Loucy (cell line): ENCODE data around the gene PDE9A.

Experiments
- H2AFZ ChIP-seq: fragments of 200-600 bp; sonication (generic); 2 replicates; pipeline ENCODE4 v1.6.0; 2016; ENCODE audit warnings: antibody characterized with exemption, mild to moderate bottlenecking, low read length, moderate library complexity
- H3F3A ChIP-seq: fragments of 200-600 bp; 2 replicates; pipeline ENCODE4 v1.6.0; 2016; ENCODE audit warnings: antibody characterized with exemption, low read depth, mild to moderate bottlenecking
- H3K27me3 ChIP-seq: fragments of 200-600 bp; sonication (generic); 2 replicates; pipeline ENCODE4 v1.6.1; 2014; ENCODE audit warnings: low read length, mild to moderate bottlenecking; ENCODE audit not compliant: insufficient read depth, poor library complexity, severe bottlenecking
- H3K36me3 ChIP-seq: fragments of 200-600 bp; sonication (generic); 2 replicates; pipeline ENCODE4 v1.6.1; 2016; ENCODE audit warnings: low read length; ENCODE audit not compliant: insufficient read depth
- H3K4me1 ChIP-seq: fragments of 200-600 bp; sonication (generic); 2 replicates; pipeline ENCODE4 v1.5.1; 2014; ENCODE audit warnings: low read length, mild to moderate bottlenecking; ENCODE audit not compliant: insufficient read depth, poor library complexity, severe bottlenecking
- H3K4me2 ChIP-seq: fragments of 200-600 bp; sonication (generic); 2 replicates; pipeline ENCODE4 v1.6.0; 2014; ENCODE audit warnings: antibody characterized with exemption, low read length, low read depth, mild to moderate bottlenecking; ENCODE audit not compliant: poor library complexity, severe bottlenecking
- H3K4me3 ChIP-seq: fragments of 200-600 bp; sonication (generic); 2 replicates; pipeline ENCODE4 v1.5.1; 2014; ENCODE audit warnings: low read length, mild to moderate bottlenecking, mixed read lengths; ENCODE audit not compliant: poor library complexity, severe bottlenecking
- H3K79me2 ChIP-seq: fragments of 200-600 bp; sonication (generic); 2 replicates; pipeline ENCODE4 v1.6.1; 2014; ENCODE audit warnings: low read length; ENCODE audit not compliant: insufficient read depth
- H3K9ac ChIP-seq: fragments of 200-600 bp; sonication (generic); 2 replicates; pipeline ENCODE4 v1.6.0; 2014; ENCODE audit warnings: mild to moderate bottlenecking, low read depth, low read length, moderate library complexity; ENCODE audit not compliant: poor library complexity, severe bottlenecking
- H3K9me2 ChIP-seq: fragments of 200-600 bp; sonication (generic); replicated peaks from 2 replicates; pipeline ENCODE4 v1.6.1; 2016; ENCODE audit warnings: low read depth, low read length, mixed read lengths
- H3K9me3 ChIP-seq: fragments of 200-600 bp; sonication (generic); 2 replicates; pipeline ENCODE4 v1.6.1; 2014; ENCODE audit warnings: mild to moderate bottlenecking, antibody characterized with exemption, low read length, low read depth; ENCODE audit not compliant: insufficient read depth
- H4K20me1 ChIP-seq: fragments of 200-600 bp; sonication (generic); 2 replicates; pipeline ENCODE4 v1.6.0; 2014; ENCODE audit warnings: antibody characterized with exemption, low read length, mild to moderate bottlenecking; ENCODE audit not compliant: insufficient read depth, poor library complexity, severe bottlenecking
- EZH2phosphoT487 ChIP-seq: fragments of 200-600 bp; IDR thresholded peaks from 2 replicates; pipeline ENCODE4 v1.6.1; 2018; ENCODE audit warnings: antibody characterized with exemption, mild to moderate bottlenecking, moderate library complexity, borderline replicate concordance
- TF ChIP-seq, protein P1 (sequence below): fragments of 200-600 bp; sonication (generic); conservative IDR thresholded peaks from 2 replicates; pipeline ENCODE4 v1.5.1; 2014; ENCODE audit warnings: mild to moderate bottlenecking, antibody characterized with exemption, low read length

The PDE9A gene

DNA sequence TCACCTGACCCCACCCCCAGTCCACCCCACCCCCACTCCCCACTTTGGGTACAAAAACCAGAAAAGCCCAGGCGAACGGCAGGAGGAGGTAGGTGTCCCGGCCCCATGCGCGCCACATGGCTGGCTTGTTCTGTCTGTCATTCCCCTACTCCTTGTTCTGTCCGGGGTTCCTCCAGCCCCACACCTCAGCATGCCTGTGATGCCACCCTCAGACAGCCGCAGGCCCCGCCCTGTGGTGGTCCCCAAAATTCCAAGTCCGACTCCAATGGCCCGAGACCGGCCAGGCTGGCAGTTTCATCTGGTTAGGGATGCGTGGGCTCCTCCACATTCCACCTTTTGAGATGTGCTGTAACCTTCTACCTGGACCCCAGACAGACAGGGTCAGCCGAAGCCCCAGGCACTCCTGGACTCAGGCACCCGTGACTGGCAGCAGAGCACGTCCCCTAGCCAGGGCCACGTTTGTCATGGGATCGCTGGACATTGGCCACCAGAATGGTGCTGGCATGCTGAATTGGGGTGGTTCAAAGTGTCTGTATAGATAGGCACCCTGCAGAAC is 131.6 kb downstream of the PDE9A start:
- no peaks in the 10 kb centered on the region for H3K9me2 ChIP-seq
- H3K9me3 ChIP-seq: no peaks in the 10 kb centered on the region
- no peaks in the 10 kb centered on the region for H3K36me3 ChIP-seq
- H3K4me3 ChIP-seq: no peak overlapping the region
- no peaks in the 10 kb centered on the region for H3K79me2 ChIP-seq
- no peak overlapping the region for H3K9ac ChIP-seq
- peak overlapping the region; percentile 29 for H3K4me2 ChIP-seq
- H3F3A ChIP-seq: no peaks in the 10 kb centered on the region
- TF ChIP-seq EZH2phosphoT487: no peak
- TF ChIP-seq, protein P1, sequence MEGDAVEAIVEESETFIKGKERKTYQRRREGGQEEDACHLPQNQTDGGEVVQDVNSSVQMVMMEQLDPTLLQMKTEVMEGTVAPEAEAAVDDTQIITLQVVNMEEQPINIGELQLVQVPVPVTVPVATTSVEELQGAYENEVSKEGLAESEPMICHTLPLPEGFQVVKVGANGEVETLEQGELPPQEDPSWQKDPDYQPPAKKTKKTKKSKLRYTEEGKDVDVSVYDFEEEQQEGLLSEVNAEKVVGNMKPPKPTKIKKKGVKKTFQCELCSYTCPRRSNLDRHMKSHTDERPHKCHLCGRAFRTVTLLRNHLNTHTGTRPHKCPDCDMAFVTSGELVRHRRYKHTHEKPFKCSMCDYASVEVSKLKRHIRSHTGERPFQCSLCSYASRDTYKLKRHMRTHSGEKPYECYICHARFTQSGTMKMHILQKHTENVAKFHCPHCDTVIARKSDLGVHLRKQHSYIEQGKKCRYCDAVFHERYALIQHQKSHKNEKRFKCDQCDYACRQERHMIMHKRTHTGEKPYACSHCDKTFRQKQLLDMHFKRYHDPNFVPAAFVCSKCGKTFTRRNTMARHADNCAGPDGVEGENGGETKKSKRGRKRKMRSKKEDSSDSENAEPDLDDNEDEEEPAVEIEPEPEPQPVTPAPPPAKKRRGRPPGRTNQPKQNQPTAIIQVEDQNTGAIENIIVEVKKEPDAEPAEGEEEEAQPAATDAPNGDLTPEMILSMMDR: no peak
- no peaks in the 10 kb centered on the region for H3K27me3 ChIP-seq
- peaks cover 28% of the 10 kb centered on the region for H3K4me1 ChIP-seq
- H4K20me1 ChIP-seq: no peaks in the 10 kb centered on the region
- H2AFZ ChIP-seq: no peak overlapping the region

DNA sequence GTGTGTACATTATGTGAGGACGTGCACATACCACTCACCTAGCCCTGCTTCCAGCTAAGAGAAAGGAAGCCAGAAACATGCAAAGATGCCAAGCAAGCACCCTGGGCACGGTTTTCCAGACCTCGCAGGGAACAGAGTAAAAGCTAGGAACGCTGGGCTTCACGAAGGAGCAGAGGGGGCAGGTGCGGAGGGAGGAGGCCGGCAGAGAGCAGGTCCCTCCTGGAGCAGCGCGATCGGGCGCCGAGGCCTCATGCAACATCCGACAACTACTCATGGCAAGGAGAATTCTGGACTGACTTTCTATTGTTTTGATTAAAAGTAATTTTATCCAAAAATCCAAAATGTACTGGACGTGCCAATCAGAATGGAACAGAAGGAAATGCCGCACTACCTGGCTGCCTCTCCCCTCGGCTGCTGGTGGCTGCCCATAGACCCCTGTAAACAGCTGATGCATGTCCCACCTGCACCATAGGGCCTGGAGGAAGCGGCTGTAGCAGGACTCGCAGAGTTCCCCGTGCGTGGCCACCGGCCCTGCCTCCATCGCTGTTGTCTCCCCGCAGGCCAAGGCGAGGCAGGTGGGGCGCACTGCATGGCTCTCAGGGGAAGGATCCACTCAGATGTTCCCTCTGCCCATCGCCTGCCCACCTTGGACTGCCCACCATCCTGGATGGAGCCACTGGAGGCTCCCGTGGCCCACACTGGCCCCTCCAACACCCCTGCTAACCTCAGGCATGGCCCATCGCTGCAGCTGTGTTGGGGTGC is 132.4 kb downstream of the PDE9A start:
- no peak overlapping the region for H3K9ac ChIP-seq
- H3K4me3 ChIP-seq: no peak overlapping the region
- peaks cover 28% of the 10 kb centered on the region for H3K4me1 ChIP-seq
- H3F3A ChIP-seq: no peaks in the 10 kb centered on the region
- no peaks in the 10 kb centered on the region for H3K27me3 ChIP-seq
- H4K20me1 ChIP-seq: no peaks in the 10 kb centered on the region
- no peaks in the 10 kb centered on the region for H3K9me2 ChIP-seq
- no peaks in the 10 kb centered on the region for H3K36me3 ChIP-seq
- no peaks in the 10 kb centered on the region for H3K79me2 ChIP-seq
- H3K9me3 ChIP-seq: no peaks in the 10 kb centered on the region
- H2AFZ ChIP-seq: no peak overlapping the region
- TF ChIP-seq EZH2phosphoT487: no peak
- TF ChIP-seq, protein P1: no peak
- H3K4me2 ChIP-seq: peak overlapping the region; percentile 29

DNA sequence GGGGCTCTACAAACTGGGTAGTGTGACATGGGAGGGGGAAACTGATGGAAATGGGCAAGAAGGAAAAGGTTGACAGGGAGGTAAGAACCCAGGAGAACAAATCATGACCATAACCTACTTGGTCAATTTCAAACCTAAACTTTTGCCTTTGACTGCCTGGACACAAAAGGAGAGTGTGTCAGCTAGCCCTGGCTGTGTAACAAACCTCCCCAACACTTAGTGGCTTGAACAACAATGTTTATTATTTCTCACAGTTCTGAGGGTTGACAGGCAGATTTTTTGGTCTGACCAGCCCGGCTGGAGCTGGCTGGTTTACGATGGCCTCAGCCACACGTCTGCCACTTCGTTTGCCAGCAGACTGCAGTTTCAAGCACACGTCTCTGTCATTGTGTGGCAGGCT is 133.5 kb downstream of the PDE9A start:
- no peak overlapping the region for H2AFZ ChIP-seq
- no peaks in the 10 kb centered on the region for H3K9me3 ChIP-seq
- no peak overlapping the region for H3K4me2 ChIP-seq
- H3F3A ChIP-seq: no peaks in the 10 kb centered on the region
- H3K9ac ChIP-seq: no peak overlapping the region
- no peak overlapping the region for H3K4me3 ChIP-seq
- H3K27me3 ChIP-seq: no peaks in the 10 kb centered on the region
- H3K79me2 ChIP-seq: no peaks in the 10 kb centered on the region
- TF ChIP-seq, protein P1: no peak
- no peak for TF ChIP-seq EZH2phosphoT487
- no peaks in the 10 kb centered on the region for H3K9me2 ChIP-seq
- no peaks in the 10 kb centered on the region for H4K20me1 ChIP-seq
- no peaks in the 10 kb centered on the region for H3K36me3 ChIP-seq
- peaks cover 28% of the 10 kb centered on the region for H3K4me1 ChIP-seq
